Measurements from ENCODE around the gene RPS19BP1. TPM values are rescaled to one million over a fixed set of nuclear protein-coding genes. Genes with fewer than 3 reads are reported as not detected.

RPS19BP1 gene
- polyA plus RNA-seq, 1 of the 3 experiments (the other 2 are of a cell fraction): 97.2 TPM

DNA sequence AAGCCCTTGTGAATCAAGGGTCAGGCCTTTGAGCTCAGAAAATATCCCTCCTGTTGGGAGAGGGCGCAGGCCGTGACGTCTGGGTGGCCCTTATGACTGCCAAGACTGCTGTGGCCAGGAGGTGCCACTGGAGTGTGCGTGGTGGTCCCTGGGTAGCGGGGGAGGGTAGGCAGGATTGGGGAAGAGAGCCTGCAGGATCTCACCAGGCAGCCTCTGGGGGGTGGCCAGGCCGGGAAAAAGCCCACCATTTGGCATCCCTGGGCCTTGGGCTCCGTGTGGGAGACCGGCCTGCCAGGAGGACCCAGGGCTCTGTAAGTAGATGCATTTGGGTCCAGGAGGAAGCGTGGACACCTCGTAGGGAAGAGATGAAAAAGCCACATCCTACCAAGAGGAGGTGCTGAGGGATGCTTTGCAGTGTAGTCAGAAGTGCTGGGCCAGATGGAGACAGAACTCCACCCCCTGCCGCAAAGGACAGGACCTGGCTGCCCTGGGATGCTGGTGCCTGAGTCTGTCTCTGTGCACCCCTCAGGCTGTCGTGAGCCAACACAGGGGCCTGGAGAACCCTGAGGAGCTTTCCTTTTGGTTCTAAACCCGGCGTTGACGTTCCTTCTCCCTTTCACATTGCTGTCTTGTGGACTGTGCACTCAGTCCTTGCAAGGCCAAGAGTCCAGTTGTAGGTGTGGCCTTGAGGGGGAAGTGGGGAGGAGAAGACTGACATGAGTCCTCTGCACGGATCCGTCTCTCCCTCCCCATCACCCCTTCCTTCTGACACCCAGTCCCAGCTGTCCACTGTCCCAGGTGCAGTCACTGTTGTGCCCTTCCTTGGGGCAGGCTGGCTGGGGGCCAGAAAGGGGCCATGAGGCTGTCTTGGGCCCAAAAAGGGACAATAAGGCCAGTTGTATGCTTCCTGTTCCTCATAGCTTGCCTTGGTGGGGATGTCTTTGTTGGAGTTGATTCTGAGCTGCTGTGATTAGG, 43.2 kb downstream of the RPS19BP1 start (continued):
- TF ChIP-seq SIN3A (IDR thresholded peaks at IDR 0.05; ENCODE audit: borderline replicate concordance, low read depth, low read length): no peak
- TF ChIP-seq, protein P1, sequence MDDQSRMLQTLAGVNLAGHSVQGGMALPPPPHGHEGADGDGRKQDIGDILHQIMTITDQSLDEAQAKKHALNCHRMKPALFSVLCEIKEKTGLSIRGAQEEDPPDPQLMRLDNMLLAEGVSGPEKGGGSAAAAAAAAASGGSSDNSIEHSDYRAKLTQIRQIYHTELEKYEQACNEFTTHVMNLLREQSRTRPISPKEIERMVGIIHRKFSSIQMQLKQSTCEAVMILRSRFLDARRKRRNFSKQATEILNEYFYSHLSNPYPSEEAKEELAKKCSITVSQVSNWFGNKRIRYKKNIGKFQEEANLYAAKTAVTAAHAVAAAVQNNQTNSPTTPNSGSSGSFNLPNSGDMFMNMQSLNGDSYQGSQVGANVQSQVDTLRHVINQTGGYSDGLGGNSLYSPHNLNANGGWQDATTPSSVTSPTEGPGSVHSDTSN (IDR thresholded peaks at IDR 0.05): no peak
- TF ChIP-seq RXRA (IDR thresholded peaks at IDR 0.05; ENCODE audit: borderline replicate concordance, low read depth): no peak
- no peak for TF ChIP-seq NFIC (IDR thresholded peaks at IDR 0.05; ENCODE audit: borderline replicate concordance)
- no peak for TF ChIP-seq YY1 (IDR thresholded peaks at IDR 0.05; ENCODE audit: low read depth)
- TF ChIP-seq CHD2 (IDR thresholded peaks at IDR 0.05; ENCODE audit: low read length, partially characterized antibody): no peak

DNA sequence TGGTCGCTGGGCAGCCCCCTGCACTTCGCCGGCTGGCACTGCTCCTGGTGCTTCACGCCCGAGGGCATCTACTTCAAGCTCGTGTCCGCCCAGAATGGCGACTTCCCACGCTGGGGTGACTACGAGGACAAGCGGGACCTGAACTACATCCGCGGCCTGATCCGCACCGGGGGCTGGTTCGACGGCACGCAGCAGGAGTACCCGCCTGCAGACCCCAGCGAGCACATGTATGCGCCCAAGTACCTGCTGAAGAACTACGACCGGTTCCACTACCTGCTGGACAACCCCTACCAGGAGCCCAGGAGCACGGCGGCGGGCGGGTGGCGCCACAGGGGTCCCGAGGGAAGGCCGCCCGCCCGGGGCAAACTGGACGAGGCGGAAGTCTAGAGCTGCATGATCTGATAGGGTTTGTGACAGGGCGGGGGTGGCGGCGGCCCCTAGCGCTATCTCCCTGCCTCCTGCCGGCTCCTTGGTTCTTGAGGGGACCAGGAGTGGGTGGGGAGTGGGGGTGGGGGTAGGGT, 43.9 kb downstream of the RPS19BP1 start:
- Histone ChIP-seq H3K79me2 (ENCODE audit: insufficient read depth) (no peaks in the 10 kb centered on the region), H3K9ac (no peak overlapping the region), H4K20me1 (ENCODE audit: insufficient read depth) (no peaks in the 10 kb centered on the region), H3K4me1 (ENCODE audit: control insufficient read depth in 1 of 2, insufficient read depth in 2 of 2, low read depth in 1 of 2, low read length in 1 of 2) (no peaks in the 10 kb centered on the region; a peak in 1 of 4 replicates), H3K9me2 (no peaks in the 10 kb centered on the region), H3K27me3 (ENCODE audit: insufficient read depth) (no peaks in the 10 kb centered on the region), H3K4me3 (ENCODE audit: low read depth in 2 of 2, low read length in 1 of 2) (no peak overlapping the region), H3K36me3 (replicated peaks in 1 of 2; ENCODE audit: control insufficient read depth in 1 of 2, insufficient read depth in 2 of 2, low read length in 1 of 2) (no peaks in the 10 kb centered on the region), H3F3A (replicated peaks; ENCODE audit: insufficient read depth) (no peaks in the 10 kb centered on the region), H3K4me2 (no peak overlapping the region), H3K27ac (ENCODE audit: low read depth in 2 of 2, low read length in 1 of 2) (no peak overlapping the region), H3K9me3 (no peaks in the 10 kb centered on the region), H2AFZ (ENCODE audit: low read depth) (no peak overlapping the region)
- ChIA-PET POLR2A (no interaction called here), CTCF (interaction anchor here (1.0 to 2.0 kb wide), 2 partner anchors 26 to 40 kb away, joined by 4 to 8 read pairs; no protein-coding TSS in a partner anchor)
- WGBS (ENCODE audit: low lambda C conversion rate): 92% methylated on average over 11 of the region's 39 CpGs
- TF ChIP-seq GABPA (IDR thresholded peaks at IDR 0.05; ENCODE audit: low read depth) (no peak), MEF2A (IDR thresholded peaks at IDR 0.05; ENCODE audit: borderline replicate concordance, low read depth) (no peak), YY1 (IDR thresholded peaks at IDR 0.05; ENCODE audit: low read depth) (no peak), FOSL2 (IDR thresholded peaks at IDR 0.05; ENCODE audit: borderline replicate concordance, low read depth) (no peak)
- DNase-seq: no peak

DNA sequence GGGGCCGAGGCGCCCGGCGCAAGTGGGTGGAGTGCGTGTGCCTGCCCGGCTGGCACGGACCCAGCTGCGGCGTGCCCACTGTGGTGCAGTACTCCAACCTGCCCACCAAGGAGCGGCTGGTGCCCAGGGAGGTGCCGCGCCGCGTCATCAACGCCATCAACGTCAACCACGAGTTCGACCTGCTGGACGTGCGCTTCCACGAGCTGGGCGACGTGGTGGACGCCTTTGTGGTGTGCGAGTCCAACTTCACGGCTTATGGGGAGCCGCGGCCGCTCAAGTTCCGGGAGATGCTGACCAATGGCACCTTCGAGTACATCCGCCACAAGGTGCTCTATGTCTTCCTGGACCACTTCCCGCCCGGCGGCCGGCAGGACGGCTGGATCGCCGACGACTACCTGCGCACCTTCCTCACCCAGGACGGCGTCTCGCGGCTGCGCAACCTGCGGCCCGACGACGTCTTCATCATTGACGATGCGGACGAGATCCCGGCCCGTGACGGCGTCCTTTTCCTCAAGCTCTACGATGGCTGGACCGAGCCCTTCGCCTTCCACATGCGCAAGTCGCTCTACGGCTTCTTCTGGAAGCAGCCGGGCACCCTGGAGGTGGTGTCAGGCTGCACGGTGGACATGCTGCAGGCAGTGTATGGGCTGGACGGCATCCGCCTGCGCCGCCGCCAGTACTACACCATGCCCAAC, 44.6 kb downstream of the RPS19BP1 start:
- no peaks in the 10 kb centered on the region for H4K20me1 ChIP-seq (ENCODE audit: insufficient read depth)
- H3K4me3 ChIP-seq (ENCODE audit: low read depth in 2 of 2, low read length in 1 of 2): no peak overlapping the region
- H3K27me3 ChIP-seq (ENCODE audit: insufficient read depth): no peaks in the 10 kb centered on the region
- H3K9me2 ChIP-seq: no peaks in the 10 kb centered on the region
- H3K79me2 ChIP-seq (ENCODE audit: insufficient read depth): no peaks in the 10 kb centered on the region
- H3K27ac ChIP-seq (ENCODE audit: low read depth in 2 of 2, low read length in 1 of 2): no peak overlapping the region
- no peaks in the 10 kb centered on the region for H3F3A ChIP-seq (replicated peaks; ENCODE audit: insufficient read depth)
- DNase-seq: no peak
- H3K9me3 ChIP-seq: no peaks in the 10 kb centered on the region
- no peak for TF ChIP-seq CHD2 (IDR thresholded peaks at IDR 0.05; ENCODE audit: low read length, partially characterized antibody)
- TF ChIP-seq, protein P2, sequence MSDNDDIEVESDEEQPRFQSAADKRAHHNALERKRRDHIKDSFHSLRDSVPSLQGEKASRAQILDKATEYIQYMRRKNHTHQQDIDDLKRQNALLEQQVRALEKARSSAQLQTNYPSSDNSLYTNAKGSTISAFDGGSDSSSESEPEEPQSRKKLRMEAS (IDR thresholded peaks at IDR 0.05; ENCODE audit: low read depth): no peak
- POLR2A ChIA-PET: no interaction called here
- CTCF ChIA-PET: interaction anchor here (0.8 to 1.0 kb wide), 3 partner anchors 27 to 89 kb away, joined by 4 to 5 read pairs (median 4); partner anchors contain the start of gene TAB1
- H3K9ac ChIP-seq: no peak overlapping the region
- no peaks in the 10 kb centered on the region for H3K36me3 ChIP-seq (replicated peaks in 1 of 2; ENCODE audit: control insufficient read depth in 1 of 2, insufficient read depth in 2 of 2, low read length in 1 of 2)
- no peak overlapping the region for H2AFZ ChIP-seq (ENCODE audit: low read depth)
- WGBS (ENCODE audit: low lambda C conversion rate): 88% methylated on average over 19 of the region's 70 CpGs
- H3K4me1 ChIP-seq (ENCODE audit: control insufficient read depth in 1 of 2, insufficient read depth in 2 of 2, low read depth in 1 of 2, low read length in 1 of 2): no peaks in the 10 kb centered on the region; a peak in 1 of 4 replicates
- no peak overlapping the region for H3K4me2 ChIP-seq

Measured in SK-N-SH (cell line).